HUES48 (cell line): ENCODE results near the gene MAGEA4.
A peak's percentile ranks its signal among the peaks of the same experiment; 100 is the strongest.

Experiments used
- H3K27ac ChIP-seq: one replicate; pipeline ENCODE4 v1.7.0; 2013; ENCODE audit warnings: low read depth, low read length, inconsistent platforms
- H3K27me3 ChIP-seq: 2 replicates; pipeline ENCODE4 v1.6.1; 2013; ENCODE audit warnings: mild to moderate bottlenecking, low read length; ENCODE audit not compliant: control insufficient read depth, insufficient read depth
- H3K36me3 ChIP-seq: 2 replicates; pipeline ENCODE4 v1.6.1; 2013; ENCODE audit warnings: low read length; ENCODE audit not compliant: control insufficient read depth, insufficient read depth
- H3K4me1 ChIP-seq: 2 replicates; pipeline ENCODE4 v1.6.1; 2013; ENCODE audit warnings: mild to moderate bottlenecking, low read length; ENCODE audit not compliant: control insufficient read depth, insufficient read depth
- H3K4me3 ChIP-seq: 2 replicates; pipeline ENCODE4 v1.5.1; 2013; ENCODE audit warnings: mild to moderate bottlenecking, low read depth, low read length
- H3K9ac ChIP-seq: 2 replicates; pipeline ENCODE4 v1.6.1; 2013; ENCODE audit warnings: mild to moderate bottlenecking, low read depth, low read length, moderate library complexity
- H3K9me3 ChIP-seq: 2 replicates; pipeline ENCODE4 v1.6.1; 2013; ENCODE audit warnings: low read length; ENCODE audit not compliant: control insufficient read depth, insufficient read depth

MAGEA4 gene

GRCh38 chrX:151973851-151974335 is 61.2 kb downstream of the MAGEA4 start:
- no peak overlapping the region for H3K27ac ChIP-seq
- H3K36me3 ChIP-seq = no peaks in the 10 kb centered on the region
- H3K9me3 ChIP-seq = peaks cover 36% of the 10 kb centered on the region
- 0 out of 2 replicates have a peak, but pooled peaks cover 2% of the 10 kb centered on the region for H3K4me1 ChIP-seq
- H3K4me3 ChIP-seq = peak overlapping the region; percentile 42; the same call in 1 of the 2 replicates
- H3K9ac ChIP-seq = no peak overlapping the region
- peaks cover 25% of the 10 kb centered on the region for H3K27me3 ChIP-seq
